H4 (cell line): ENCODE results near the gene LCNL1. TPM values are rescaled to one million over a fixed set of nuclear protein-coding genes. Genes with fewer than 3 reads are reported as not detected.
"Not testable (repeated sequence)": the region's sequence is repeated elsewhere in the genome, so short reads cannot be mapped to it uniquely, and the experiment has no call there.

Experiments
- DNase-seq: peaks from one replicate; pipeline ENCODE4 v3.0.0-alpha.2; 2015; ENCODE audit warnings: low spot score
- total RNA-seq: library from RNA; depleted of rRNA; stranded (reverse); fragments of >200 nt; shearing (Covaris generic); gene quantifications from 2 replicates; pipeline ENCODE4 v1.2.3, GENCODE V29; 2014

Gene LCNL1
- total RNA-seq, 1 experiment from 2014 or later = not detected

- DNase-seq = peak; percentile 75
Observed at GRCh38 chr9:136991993-136992818, 9.4 kb downstream of the LCNL1 start, which contains the start of gene PAXX. Gene PAXX (plus strand): TSS chr9:136992422. CDS start chr9:136992444, 22 bp downstream.

GRCh38 chr9:136992819-136993369 lies 10.1 kb downstream of the LCNL1 start:
- DNase-seq = no peak

- DNase-seq = no peak
Observed at GRCh38 chr9:136994180-136994887, 11.5 kb downstream of the LCNL1 start.

- no peak for DNase-seq
Observed at GRCh38 chr9:136994888-136995230, 12.1 kb downstream of the LCNL1 start.

- no peak for DNase-seq
Observed at GRCh38 chr9:136995362-136995761, 12.6 kb downstream of the LCNL1 start.

- DNase-seq = no peak
Observed at GRCh38 chr9:136995772-136996311, 13.0 kb downstream of the LCNL1 start.

DNA sequence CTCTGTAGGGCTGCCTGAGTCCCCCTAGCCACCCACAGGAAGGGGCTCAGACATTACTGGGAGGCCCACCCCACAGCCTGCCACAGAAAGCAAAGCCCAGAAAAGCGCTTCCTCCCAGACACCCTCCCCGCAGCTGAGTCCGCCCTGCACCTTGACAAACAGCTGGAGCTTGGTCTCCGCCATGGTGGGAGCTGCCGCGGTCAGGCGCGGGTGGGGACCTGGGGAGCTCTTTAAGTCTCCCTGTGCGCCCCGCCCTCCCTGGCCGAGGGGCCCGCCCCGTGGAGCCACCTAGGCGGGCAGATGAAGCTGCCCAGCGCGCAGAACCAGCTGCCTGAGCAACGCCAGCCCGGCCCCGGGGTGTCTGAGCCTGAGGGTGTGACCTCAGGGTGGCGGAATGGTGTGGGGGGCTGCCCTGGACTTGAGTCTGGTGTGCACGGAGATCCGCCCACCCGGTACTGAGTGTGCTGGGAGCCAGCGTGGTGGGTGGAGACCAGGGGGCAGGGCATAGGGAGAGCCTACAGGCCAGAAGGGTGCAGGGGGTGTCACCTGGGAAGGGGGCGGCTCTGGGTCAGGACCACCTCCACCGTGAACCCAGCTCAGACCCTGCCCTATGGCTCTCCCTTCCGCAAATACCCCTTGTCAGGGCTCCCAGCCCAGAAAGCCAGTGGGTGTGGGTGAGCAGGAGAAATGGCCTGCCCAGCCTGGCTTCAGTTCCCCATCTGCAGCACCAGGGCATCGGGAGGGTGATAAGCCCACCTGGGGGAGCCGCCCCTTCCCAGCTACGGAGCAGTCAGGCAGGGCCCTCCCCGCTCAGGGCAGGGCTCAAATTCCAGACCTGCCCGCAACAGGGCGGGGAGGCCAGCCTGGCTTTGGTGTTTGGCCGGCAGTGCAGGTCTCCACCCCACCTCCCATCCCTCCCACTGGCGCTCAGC lies 13.8 kb downstream of the LCNL1 start, which contains the start of gene CLIC3:
Gene CLIC3 (minus strand): TSS at position 208 of the 932 bp plus-strand sequence. CDS start 25 bp downstream, at position 183.
- DNase-seq = no peak

GRCh38 chr9:136997371-136997770 lies 14.6 kb downstream of the LCNL1 start:
- DNase-seq = no peak

- no peak for DNase-seq
Observed at GRCh38 chr9:136997830-136998234, 15.0 kb downstream of the LCNL1 start.

GRCh38 chr9:137000177-137000930 lies 17.6 kb downstream of the LCNL1 start:
- no peak for DNase-seq

DNA sequence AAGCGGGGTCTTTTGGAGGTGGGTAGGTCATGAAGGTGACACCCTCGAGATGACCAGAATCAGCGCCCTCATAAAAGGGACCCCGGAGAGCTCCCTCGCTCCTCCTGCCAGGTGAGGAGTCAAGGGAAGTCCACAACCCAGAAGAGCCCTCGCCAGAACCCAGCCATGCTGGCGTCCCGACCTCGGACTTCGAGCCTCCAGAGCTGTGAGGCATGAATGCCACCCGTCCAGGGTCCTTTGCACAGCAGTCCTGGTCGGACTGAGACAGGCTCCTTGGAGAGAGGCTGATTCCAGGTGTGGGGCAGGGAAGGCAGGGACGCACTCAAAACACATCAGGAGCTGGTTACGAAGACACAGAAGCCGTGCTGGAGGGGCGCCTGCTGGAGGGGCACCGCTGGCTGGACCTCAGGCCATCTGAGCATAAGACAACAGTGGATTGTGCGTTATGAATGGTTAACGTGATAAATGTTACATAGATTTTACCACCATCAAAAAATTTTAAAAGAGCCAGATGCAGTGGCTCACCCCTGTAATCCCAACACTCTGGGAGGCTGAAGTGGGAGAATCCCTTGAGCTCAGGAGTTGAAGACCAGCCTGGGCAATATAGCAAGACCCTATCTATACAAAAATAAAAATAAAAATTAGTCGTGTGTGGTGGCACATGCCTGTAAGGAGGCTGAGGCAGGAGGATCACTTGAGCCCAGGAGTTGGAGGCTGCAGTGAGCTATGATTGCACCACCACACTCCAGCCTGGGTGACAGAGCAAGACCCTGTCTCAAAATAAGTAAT lies 19.3 kb downstream of the LCNL1 start:
- DNase-seq = no peak

DNA sequence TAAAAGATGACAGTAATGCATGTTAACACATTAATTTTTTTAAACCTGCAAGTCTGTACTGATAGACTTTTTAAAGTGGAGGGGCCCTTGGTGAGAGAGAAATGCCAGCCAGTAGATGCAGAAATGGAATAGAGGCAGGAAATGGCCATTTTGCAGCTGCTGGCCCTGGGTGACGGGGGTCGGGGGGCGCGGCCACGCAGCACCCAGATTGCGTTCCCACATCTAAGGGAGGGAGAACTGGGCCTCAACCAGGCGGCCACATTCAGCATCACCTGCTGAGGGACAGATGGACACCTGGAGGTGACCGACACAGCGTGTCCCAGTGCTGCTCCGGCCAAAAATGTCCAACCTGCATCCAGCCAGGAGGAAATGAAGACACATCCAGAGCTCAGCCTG lies 19.9 kb downstream of the LCNL1 start:
- DNase-seq = no peak

GRCh38 chr9:137004285-137004684 lies 21.5 kb downstream of the LCNL1 start:
- DNase-seq = not testable (repeated sequence)

DNA sequence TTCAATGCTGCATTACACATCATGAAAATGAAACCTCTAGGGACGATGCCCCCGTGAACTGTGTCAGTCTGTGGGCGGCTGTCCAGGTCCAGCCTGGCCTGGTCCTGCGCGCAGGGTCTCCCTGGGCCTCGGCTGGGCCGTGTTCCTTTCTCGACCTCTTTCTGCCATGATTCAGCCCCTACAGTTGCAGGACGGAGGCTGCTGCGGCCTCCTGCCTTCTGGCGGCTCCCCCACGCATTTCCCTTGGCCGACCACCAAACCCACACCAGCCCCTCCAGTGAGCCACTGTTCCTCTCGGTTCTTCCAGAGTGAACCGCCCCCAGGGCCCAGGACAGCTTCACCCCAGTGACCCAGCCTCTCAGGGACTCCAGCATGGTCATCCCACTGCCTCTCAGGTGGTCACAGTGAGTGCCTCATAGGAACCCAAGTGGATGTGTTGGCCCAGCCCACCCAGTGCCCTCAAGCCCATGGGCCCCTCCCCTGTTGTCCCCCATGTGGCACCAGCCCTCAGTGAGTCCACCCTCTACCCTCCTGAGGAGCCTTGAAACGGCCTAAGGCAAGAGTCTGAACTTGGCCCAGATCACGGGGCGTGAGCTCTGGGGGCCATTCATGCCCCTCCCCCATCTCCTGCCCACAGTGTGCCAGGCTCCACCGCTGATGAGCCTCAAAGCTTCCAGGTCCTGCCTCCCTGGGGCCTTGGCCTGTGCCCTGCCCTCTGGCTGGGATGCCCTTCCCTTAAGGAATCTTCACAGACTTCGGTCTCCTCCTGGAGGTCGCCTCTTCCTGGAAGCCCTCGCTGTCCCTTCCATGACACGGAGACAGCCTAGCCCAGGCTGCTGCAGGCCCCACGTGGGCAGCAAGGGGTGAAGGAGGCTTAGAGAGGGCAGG lies 23.6 kb downstream of the LCNL1 start:
- no peak for DNase-seq

DNA sequence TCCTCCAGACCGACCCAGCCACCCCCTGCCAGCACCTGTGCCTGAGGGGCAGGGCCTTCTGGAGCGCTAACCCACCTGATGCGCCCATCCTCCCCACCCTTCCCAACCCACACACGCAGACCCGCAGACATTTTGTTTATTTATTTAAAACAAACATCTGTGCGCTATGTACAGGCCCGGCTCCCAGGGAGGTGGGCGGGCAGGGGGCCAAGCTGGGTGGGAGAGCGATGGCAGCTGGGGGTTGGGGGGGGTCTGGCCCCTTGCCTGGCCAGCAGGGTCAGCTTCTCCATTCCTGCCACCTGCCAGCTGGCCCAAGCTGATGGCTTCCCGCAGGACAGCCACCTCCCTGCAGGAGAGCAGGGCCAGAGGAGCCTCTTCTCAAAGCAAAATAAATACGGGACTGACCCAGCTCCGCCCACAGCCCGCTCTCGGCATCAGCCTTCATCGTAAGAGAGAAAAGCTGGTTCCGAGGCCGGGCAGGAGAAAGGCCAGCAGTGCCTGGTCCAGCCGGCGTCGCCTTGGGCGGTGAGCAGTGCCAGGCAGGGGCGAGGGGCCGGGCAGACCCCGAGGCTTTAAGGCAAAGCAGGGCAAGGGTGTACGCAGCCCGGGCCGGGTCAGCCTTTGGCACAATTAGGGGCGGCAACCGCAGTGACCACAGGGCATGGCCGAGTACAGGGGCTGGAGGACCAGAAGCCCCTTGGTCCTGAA lies 24.5 kb downstream of the LCNL1 start:
- DNase-seq = peak; percentile 44

DNA sequence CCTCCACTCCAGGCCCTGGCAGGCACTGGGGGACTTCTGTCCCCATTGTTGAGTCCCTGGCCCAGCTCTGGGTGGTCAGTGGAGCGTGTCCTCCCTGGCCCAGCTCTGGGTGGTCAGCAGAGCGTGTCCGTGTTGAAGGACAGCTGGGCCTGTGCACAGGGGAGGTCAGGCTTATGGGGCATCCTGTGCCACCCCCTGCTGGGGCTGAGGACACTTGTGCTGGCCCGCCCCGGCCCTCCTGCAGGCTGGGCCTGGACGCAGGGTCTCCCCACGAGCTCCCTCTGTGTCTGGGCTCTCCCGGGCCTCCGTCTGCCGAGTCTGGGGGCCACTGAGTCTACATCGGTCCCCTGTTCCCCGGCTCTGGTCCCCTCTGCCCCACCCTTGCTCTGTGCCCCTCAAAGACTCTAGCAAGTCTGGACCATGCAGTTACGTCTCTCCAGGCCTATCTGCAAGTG lies 25.1 kb downstream of the LCNL1 start:
- no peak for DNase-seq

DNA sequence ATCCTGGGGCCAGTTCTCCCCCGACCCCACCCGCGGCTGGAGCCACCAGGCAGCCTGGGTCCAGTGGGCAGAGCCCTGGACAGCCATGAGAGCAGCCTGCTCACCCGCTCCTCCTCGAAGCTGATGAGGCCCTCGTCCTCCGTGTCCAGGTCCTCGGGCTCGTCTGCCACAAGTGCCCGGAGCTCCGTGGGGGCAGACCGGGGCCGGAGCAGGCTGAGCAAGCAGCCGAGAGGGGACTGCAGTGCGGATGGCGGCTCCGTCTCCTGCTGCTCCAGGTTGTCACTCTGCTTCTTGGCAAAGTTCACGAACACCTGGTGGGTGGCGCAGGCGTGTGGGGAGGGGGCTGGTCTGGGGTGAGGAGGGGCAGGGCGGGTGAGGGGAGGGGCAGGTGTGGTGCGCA lies 25.5 kb downstream of the LCNL1 start:
- DNase-seq = no peak

DNA sequence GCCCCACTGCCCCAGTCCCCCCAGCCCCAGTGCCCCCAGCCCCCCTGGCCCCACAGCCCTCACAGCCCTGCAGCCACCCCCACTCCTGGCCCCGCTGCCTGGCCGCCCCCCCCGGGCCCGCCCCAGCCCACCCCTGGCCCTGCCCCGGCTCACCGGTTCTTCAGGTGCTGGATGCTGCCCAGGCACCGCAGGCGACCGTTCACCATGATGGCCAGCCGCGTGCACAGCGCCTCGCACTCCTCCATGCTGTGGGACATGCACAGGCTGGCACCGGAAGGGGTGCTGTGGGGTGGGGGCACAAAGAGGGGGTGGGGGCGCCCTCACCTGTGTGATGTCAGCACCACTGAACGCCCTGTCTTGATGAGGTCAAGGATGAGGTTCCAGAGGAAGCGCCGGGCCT lies 26.4 kb downstream of the LCNL1 start:
- no peak for DNase-seq
